Hematopoietic multipotent progenitor cell treated with erythropoietin and hydrocortisone succinate and interleukin-3 and kit ligand, for 15 days (in vitro differentiated cells): ENCODE data around the gene DEUP1.
"Not testable (repeated sequence)": the region's sequence is repeated elsewhere in the genome, so short reads cannot be mapped to it uniquely, and the experiment has no call there.

ENCODE experiments used
- DNase-seq: peaks from one replicate; pipeline ENCODE4 v3.0.0-alpha.2; 2015; ENCODE audit warnings: low spot score

The DEUP1 gene

GRCh38 chr11:93330446-93330984 is at the start of gene DEUP1:
Gene DEUP1 (plus strand): TSS chr11:93330742. CDS start chr11:93332260, 1,518 bp downstream.
- DNase-seq, result no peak

- no peak for DNase-seq
These were observed 45.1 kb upstream of the DEUP1 start for GRCh38 chr11:93285430-93285829.

DNA sequence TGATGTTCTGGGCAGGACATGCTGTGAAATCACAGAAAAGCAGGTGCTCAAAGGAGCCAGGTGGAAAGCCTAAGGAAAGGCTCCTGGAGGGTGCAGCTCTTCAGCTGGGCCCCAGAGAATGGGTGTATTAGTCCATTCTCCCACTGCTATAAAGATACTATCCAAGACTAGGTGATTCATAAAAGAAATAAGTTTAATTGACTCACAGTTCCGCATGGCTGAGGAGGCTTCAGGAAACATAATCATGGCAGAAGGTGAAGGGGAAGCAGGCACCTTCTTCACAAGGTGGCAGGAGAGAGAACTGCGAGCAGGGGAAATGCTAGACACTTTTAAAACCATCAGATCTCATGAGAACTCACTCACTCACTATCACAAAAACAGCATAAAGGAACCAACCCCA is 43.1 kb upstream of the DEUP1 start:
- DNase-seq, result no peak

GRCh38 chr11:93288079-93288478 is 42.5 kb upstream of the DEUP1 start:
- DNase-seq, result no peak

GRCh38 chr11:93288767-93289166 is 41.8 kb upstream of the DEUP1 start:
- no peak for DNase-seq

GRCh38 chr11:93289782-93290463 is 40.6 kb upstream of the DEUP1 start:
- no peak for DNase-seq

GRCh38 chr11:93291110-93291509 is 39.4 kb upstream of the DEUP1 start:
- DNase-seq, result no peak

DNA sequence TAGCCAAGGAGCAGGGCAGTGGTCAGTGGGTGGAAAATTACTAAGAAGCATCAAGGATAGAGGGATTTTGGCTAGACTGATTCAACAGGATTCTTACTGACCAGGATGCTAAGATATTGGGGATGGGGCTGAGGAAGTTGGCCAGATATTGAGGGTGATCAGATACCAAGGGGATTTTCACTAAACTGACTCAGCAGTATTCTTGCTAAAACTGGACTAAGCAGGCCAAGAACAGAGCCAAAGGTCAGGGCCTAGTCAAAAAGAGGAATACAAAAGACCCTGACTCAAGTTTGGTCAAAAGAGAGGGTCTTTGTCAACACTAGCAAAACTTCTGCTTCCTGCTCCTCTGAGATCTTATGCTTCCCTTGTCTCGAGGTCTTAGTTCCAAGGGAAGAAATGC is 38.6 kb upstream of the DEUP1 start:
- no peak for DNase-seq

DNA sequence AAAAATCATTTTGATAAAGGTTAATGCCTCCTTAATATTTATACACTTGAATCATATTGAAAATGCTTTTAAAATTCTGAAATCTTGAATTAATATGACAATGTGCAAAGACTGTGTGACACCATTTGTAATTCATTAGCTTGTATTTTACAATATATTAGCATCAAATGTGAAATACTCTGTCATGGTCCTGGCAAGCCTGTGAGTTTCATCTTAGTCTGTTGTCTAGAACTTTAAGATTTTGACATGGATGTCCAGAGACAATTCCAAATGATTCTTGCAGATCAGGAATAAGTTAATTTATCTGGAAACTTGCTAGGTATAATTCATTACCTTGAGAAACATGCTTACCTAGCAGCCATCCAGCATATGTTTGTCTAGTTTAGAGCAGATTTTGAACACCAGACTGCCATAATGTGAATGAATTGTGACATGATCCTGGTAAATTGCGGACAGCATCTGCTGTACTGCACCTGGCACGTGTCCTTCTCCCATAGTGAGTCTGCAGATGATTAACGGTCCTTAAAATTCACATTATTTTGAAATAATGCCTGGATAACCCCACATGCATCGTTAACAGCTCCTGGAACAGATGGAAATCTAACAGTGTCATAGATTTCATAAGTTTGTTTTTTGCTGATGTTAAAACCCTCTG is 34.5 kb upstream of the DEUP1 start:
- DNase-seq, result no peak

DNA sequence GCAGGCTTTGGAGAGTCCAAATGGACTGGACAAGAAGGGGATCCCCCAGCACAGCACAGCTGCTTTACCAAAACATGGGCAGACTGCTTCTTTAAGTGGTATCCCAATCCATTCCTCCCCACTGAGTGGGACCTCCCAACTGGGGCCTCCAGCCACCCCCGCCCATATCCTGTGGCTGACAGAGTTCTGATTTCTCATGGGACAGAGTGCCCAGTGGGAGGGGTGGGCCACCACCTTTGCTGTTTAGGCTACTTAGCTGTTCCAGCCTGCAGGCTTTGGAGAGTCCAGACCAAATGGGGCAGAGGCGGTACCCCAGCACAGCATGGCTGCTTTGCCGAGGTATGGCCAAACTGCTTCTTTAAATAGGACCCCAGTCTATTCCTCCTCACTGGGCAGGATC is 26.9 kb upstream of the DEUP1 start:
- no peak for DNase-seq

- not testable (repeated sequence) for DNase-seq
These were observed 16.1 kb upstream of the DEUP1 start for GRCh38 chr11:93314399-93314798.

DNA sequence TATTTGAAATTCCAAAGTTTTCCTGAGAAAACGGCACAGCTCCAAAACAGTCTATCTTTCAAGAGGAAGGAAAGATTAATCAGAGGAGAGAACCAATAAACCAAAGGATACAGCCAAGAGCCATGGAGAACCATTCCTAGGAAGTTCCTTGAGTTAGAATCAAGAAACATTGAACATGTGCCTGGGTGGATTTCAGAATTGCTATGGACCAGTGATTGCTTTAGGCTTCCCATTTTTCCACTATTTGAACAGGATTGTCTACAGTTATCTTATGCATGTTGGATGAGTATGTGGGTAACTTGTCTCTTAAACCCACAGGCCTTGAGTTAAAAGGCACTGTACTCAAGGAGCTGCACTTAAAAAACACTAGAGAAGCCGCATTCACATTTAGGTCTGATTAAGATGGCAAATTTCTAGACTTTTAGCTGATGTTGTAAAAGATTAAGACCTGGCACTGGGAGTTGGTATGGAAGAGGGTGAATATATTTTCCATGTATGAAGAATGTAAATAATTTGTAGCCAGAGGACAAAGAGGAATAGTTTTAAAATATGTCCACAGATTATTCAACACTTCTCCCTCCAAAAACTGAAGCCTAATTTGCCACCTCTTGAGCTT is 11.2 kb upstream of the DEUP1 start:
- DNase-seq, result no peak

- no peak for DNase-seq
These were observed 10.3 kb upstream of the DEUP1 start for GRCh38 chr11:93320230-93320629.

DNA sequence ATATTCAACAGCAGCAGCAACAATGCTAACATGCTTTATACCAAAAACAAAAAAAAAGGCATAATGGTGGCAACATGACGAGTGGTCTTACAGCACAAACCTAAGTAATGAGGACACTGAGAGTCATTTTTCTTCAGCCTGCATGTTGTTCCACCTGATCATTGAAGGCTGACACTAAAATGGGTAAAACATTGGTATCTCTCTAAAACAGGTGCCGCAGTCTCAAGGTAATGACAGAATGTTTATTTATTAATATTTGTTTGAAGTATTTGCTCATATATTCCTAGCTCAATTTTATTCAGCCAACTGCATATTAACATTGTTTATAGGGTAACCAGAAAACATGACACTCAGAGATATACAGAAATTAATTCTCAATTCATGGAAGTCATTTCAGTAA is 8.3 kb upstream of the DEUP1 start:
- no peak for DNase-seq

GRCh38 chr11:93323747-93324146 is 6.8 kb upstream of the DEUP1 start:
- DNase-seq, result no peak

DNA sequence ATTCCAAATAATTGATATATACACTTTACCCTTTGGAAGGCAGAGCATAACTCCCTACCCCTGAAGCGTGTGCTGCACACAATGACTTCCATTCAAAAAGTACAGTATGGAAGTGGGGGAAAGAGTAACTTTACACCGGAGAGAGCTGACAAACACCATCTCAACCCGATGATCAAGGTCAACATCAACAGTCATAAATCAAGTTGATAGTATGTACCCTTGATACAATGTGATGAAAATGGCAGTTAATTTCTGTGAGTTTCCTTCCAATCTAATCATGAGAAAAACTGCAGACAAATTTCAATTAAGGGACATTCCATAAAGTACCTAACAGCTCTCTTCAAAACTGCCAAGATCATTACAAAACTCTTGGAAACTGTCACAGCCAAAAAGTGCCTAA is 6.0 kb upstream of the DEUP1 start:
- DNase-seq, result no peak

- DNase-seq, result no peak
These were observed 3.9 kb upstream of the DEUP1 start for GRCh38 chr11:93326681-93327080.

DNA sequence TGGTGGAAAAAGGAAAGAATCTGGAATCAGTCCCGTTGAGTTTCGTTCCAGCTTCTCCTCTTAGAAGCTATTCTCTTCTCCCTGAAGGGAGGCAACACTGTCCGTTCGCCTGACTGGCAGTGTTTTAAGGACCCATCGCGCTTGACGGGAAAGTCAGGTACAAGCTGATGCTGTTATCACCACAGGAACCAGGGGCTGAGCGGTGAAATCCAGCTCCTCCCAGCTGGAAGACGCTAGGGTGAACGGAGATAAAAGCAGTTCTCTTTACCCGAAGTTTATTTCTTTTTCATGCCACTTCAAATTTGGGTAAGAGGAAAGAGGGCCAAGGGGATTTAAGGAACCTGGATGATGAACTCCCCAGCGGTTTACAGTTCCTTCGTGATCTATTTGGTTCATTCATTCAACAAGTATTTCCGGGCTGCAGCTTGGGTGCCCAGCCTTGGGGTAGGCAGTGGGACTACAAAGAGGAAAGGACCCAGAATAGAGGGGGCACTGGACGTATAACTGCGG is 551 bp upstream of the DEUP1 start:
- DNase-seq, result no peak

DNA sequence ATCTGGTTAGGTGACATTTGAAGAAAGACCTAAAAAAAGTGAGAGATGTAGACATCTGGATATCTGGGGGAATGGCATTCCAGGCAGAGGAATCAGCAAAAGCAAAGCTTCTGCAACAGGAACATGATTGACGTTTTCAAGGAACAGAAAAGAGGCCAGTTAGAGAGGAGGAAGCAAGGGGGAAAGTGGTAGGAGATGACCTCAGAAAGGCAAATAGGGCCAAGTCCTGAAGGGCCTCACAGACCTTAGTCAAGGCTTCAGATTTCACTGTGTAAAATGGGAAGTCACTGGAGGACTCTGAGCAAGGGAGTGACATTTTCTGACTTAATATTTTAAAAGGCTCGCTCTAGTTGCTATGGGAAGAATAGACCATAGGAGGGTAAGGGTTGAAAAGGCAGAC is 9.7 kb downstream of the DEUP1 start:
- DNase-seq, result no peak

DNA sequence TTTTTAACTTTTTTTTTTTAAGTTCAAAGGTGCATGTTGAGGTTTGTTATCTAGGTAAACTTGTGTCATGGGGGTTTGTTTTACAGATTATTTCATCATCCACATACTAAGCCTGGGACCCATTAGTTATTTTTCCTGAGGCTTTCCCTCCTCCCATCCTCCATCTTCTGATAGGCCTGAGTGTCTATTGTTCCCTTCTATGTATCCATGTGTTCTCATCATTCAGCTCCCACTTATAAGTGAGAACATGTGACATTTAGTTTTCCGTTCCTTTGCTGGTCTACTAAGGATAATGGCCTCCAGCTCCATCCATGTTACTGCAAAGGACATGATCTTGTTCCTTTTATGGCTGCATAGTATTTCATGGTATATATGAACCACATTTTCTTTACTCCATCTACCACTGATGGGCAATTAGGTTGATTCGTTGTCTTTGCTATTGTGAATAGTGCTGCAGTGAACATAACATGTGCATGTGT is 14.4 kb downstream of the DEUP1 start:
- DNase-seq, result no peak

DNA sequence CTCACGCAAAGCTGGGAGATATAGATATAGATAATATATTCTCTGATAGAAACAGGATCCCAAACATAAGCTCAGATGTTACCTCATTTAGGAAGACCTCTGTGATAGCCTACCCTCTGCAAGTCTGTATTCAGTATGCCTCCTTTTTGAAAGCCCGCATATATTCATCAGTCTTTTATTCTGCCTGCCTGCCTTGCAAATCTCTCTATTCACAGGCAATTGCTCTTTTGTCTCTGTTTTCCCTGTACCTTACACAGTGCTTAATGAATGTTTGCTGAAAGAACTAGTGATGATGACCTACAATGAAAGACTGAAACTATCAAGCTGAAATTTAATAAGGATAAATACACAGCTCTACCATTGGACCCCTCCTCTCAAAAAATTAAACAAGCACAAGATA is 18.4 kb downstream of the DEUP1 start:
- DNase-seq, result no peak

GRCh38 chr11:93350835-93351234 is 20.3 kb downstream of the DEUP1 start:
- DNase-seq, result no peak

DNA sequence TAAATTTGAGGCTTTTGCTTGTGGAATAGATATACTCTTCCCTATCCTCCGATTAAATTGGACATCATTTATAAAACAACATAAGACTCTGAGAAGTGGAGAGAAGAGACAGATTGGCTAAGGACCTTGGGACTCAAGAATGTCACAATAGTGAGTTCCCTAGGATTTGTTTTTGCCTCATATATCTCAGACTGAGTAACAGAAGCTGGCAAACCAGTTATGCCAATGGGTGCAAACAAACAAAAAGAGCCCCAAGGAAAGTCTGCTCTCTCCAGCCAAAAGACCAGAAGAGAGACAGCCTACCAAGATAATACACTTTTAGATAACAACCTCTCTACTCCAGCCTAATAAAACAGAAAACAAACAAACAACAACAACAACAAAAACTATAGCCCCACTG is 28.9 kb downstream of the DEUP1 start:
- no peak for DNase-seq
